ENCODE data around the gene CFAP298.

DNA sequence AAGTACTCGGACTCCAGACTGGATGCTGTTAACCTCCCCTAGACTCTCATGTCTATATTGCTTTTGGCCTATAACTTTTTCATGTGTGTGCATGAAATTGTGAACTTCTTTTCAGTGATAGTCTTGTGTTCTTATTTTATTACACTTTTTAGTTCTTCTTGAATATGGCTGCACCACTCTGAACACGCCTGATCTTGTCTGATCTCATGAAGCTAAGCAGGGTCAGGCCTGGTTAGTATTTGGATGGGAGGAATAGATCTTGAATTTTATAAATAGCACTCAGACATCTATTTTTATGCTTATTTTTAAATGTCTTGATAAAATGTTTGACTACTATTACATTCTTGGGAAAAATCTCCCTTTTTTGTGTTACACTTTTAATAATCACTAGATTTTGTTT is 49.3 kb downstream of the CFAP298 start:
- TF ChIP-seq FOXM1 (IDR thresholded peaks at IDR 0.05; ENCODE audit: borderline replicate concordance) (no peak), NFRKB (IDR thresholded peaks at IDR 0.05) (no peak), TARDBP (IDR thresholded peaks at IDR 0.05) (no peak), HDGF (IDR thresholded peaks at IDR 0.05; ENCODE audit: borderline replicate concordance) (no peak), FOXA1 (IDR thresholded peaks at IDR 0.05) (no peak), FOXK2 (IDR thresholded peaks at IDR 0.05) (no peak), SP1 (IDR thresholded peaks at IDR 0.05) (no peak), LEF1 (IDR thresholded peaks at IDR 0.05; ENCODE audit: borderline replicate concordance) (no peak), BHLHE40 (IDR thresholded peaks at IDR 0.05; ENCODE audit: borderline replicate concordance) (no peak), ZNF384 (IDR thresholded peaks at IDR 0.05) (no peak), CTBP1 (IDR thresholded peaks at IDR 0.05; ENCODE audit: borderline replicate concordance) (no peak), PKNOX1 (IDR thresholded peaks at IDR 0.05) (no peak), ARNT (IDR thresholded peaks at IDR 0.05) (no peak)

Data from HEK293T (cell line).